GM12872 (cell line): ENCODE data around the gene SLC25A18.

ENCODE experiments used
- TF ChIP-seq, protein P1 (sequence below): IDR thresholded peaks from 3 replicates; pipeline ENCODE4 v1.5.1; 2011; ENCODE audit warnings: low read depth, mild to moderate bottlenecking, low read length, moderate library complexity; ENCODE audit not compliant: insufficient read depth

SLC25A18 gene

DNA sequence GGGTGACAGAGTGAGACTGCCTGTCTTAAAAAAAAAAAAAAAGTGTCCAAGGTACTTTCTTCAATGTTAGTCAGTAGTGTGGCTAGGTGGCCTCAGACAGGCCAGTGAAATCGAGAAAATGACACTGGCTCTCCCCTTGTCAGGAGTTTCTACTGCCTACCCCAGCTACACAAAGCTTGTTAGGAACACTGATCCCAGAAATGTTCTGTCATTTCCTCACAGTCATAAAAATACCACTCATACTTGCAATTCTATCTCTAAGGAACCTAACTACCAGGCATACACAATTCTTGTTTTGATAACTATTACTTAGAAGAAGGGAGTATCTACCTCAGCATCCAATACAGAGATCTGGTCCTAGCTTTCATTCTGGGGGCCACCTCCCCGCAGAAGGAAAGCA is 33.9 kb downstream of the SLC25A18 start:
- TF ChIP-seq, protein P1, sequence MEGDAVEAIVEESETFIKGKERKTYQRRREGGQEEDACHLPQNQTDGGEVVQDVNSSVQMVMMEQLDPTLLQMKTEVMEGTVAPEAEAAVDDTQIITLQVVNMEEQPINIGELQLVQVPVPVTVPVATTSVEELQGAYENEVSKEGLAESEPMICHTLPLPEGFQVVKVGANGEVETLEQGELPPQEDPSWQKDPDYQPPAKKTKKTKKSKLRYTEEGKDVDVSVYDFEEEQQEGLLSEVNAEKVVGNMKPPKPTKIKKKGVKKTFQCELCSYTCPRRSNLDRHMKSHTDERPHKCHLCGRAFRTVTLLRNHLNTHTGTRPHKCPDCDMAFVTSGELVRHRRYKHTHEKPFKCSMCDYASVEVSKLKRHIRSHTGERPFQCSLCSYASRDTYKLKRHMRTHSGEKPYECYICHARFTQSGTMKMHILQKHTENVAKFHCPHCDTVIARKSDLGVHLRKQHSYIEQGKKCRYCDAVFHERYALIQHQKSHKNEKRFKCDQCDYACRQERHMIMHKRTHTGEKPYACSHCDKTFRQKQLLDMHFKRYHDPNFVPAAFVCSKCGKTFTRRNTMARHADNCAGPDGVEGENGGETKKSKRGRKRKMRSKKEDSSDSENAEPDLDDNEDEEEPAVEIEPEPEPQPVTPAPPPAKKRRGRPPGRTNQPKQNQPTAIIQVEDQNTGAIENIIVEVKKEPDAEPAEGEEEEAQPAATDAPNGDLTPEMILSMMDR: no peak

DNA sequence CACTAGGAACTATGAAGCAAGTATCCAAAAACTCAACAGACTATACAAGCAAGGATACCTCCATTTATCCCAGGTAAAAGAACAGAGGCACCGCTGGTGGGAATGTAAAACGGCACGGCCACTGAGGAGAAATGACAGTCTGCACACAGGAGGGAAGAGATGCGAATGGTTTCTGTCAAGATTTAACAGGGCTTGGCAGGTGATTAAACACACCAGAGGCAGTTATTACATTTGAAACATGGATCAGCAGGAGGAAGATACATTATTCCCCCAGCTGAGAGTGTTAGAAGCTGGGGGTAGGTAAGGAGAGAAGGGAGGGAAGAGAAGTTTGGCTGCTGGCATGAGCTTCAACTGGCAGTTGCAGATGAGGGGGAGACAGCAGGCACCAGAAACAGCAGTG is 35.0 kb downstream of the SLC25A18 start:
- TF ChIP-seq, protein P1: no peak

DNA sequence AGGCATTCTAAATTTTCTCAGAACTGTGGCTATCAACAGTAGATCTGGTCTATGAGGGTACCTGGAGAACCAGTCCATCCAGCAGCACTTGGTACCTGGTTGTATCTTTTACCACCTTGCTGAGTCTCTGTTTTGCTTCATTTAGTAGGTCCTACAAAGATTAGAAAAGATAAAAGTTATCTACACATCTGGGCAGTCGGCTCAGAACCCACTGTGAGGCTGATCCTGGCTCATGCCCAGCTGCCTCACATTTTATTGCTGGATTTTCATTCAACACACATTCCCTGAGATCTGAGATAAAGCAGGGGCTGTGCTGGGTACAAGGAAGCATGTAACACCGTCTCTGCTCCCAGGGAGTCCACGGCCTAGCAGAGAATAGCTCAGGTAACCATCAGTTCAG is 37.7 kb downstream of the SLC25A18 start:
- TF ChIP-seq, protein P1: no peak

DNA sequence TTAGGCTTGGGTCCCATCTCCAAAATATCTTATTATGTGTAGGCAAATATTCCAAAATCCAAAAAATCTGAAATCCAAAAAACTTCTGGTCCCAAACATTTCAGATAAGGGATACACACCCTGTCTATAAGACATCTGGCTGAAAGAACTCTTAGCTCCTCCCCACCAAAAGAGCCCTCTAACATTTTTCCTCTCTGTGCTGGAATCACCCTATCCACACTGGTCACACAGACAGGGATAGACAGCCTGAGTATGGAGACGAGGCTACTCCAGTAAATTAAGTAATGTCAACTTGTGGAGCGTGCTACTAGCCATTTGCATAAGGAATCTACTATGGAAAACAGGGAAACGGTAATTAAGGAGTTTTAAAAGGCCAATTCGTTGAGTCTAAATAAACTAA is 40.4 kb downstream of the SLC25A18 start:
- TF ChIP-seq, protein P1: no peak

DNA sequence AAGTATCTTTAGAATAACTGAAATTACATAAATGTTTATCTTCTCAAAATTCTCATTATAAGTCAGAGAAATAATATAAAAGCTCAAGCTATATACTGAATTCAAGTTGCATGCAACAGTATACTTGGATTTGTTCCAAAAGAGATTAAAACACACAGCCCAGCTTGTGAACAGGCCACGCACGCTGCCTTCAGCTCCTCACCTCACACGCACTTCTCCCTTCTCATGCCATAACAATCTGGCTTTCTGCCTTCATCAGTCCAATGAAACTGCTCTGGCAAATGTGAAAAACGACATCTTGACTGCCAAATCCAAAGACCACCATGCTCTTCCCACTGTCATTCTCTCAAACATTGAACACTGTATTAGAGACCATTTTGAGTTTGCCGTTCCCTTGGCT is 43.2 kb downstream of the SLC25A18 start:
- TF ChIP-seq, protein P1: no peak

DNA sequence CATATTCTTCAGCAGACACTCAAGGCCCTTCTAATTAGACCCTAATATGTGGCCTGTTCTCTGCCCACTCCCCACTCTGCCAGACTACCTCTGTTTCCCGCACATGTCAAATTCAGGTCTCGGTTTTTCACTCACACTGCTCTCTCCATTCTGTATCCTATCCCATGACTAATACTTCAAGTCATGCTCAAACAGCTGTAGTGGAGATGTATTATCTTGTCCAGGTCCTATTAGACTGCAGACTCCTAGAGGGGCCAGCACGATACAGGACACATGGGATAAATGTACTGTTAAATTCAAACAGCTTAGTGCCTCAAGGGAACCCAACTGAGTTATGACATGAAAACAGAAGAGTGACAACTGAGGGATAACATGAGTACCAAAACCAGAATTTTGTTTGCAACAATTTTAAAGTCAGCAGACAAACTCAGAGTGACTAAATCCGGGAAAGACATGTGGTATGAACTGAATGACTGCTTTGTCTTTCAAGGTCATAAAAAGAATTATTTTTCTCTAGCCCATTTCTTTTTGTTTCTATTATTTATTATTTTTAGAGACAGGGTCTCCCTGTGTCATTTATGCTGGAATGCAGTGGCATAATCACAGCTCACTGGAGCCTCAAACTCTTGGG is 44.7 kb downstream of the SLC25A18 start:
- TF ChIP-seq, protein P1: no peak

DNA sequence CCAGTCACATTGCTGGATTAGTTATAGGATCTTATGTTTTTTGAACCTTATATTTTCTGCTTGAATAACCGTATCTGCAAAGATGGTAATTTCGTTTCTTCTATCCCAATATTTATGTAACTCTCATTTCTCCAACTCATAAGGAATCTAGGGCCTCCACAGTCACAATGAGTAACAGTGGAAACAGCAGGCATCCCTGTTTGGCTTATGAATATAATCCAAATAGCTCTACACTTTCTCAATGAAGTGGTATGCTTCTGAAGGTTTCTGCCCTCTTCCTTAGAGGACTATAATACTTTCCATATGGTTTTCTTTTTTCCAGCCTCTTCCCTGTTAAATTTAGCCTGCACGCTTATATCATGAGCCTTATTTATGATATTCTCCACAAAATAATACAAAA is 48.8 kb downstream of the SLC25A18 start:
- TF ChIP-seq, protein P1: no peak

DNA sequence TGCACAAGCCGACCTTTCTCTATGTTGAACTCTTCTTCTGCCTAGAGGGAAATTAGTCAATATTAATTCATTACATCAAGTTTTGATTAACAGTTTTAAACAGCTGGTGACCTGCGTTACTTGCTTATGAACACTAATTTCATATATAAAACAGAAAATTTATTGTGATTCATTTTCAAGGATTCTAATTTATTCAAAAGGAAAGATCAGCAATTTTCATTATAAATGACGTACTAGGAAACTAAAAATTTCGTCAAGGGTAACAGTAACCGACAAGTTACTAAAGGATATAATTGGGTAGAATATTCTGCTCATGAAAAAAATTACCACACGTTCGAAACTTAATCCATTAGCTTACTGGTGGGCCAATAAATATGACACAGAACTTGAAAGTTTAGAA is 50.0 kb downstream of the SLC25A18 start:
- TF ChIP-seq, protein P1: no peak
